ENCODE measurements around the gene WDR48. TPM values are rescaled to one million over a fixed set of nuclear protein-coding genes. Genes with fewer than 3 reads are reported as not detected.

Gene WDR48
- 10 to 100 TPM; 49.8 to 83.2 (median 69.3) TPM for total RNA-seq

- WGBS, 2 donors = 0 to 1% methylated on average over 18 to 24 of the region's 68 CpGs
- H3K4me3 ChIP-seq (replicated peaks in 1 of 3) = peak within 1 kb of the TSS; percentile 82 to 99 (median 84)
- H3K4me1 ChIP-seq = peaks cover 30 to 31% of the 10 kb centered on the region in 2 donors
- peak within 1 kb of the TSS; percentile 57 to 90 (median 88) for H3K27ac ChIP-seq
- peak; percentile 96 to 97 for DNase-seq
- H3K36me3 ChIP-seq = no peaks in the 10 kb centered on the region
- TF ChIP-seq CTCF (IDR thresholded peaks at IDR 0.05) (peak in 1 of 6 experiments; percentile 3), POLR2A (IDR thresholded peaks at IDR 0.05) (peak; percentile 6 to 95)
- no peaks in the 10 kb centered on the region for H3K9me3 ChIP-seq
- intact Hi-C loops (cut with DNase I) = no loop called here
- H3K27me3 ChIP-seq = no peaks in the 10 kb centered on the region
Measured at GRCh38 chr3:39051649-39052561, at the start of gene WDR48, which contains the start of gene SCN11A. Gene WDR48 (plus strand): TSS chr3:39052016. CDS start chr3:39052026, 10 bp downstream. Gene SCN11A (minus strand): TSS chr3:39051944. CDS start chr3:38950362, 101,582 bp downstream.

DNA sequence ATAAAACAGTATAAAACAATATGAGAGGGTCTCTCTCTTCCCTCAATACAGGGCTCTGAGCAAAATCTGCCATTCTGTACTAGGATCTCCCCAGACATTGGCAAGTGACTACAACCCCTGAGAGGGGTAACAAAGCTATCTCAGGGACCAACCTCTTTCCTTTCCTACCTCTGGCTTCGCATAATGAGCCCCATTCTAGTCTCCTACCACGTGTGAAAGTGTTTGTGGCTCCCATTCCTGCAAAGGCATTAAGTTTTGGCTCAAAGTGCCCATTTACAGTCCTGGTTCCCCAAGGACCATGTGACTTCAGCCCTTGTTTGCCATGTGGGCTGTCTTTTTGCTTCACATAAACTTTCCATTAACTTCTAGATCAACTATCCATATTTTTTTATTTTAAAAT is 46.5 kb upstream of the WDR48 start:
- Histone ChIP-seq H3K27ac (no peak overlapping the region), H3K4me3 (replicated peaks in 1 of 3) (no peak overlapping the region)
- intact Hi-C loops (cut with DNase I) = no loop called here

GRCh38 chr3:39011191-39011736 is 40.6 kb upstream of the WDR48 start:
- WGBS, 2 donors = 69 to 86% methylated on average over 2 of the region's 2 CpGs
- DNase-seq = no peak
- intact Hi-C loops (cut with DNase I) = no loop called here
- H3K27ac ChIP-seq = no peak overlapping the region
- TF ChIP-seq CTCF (IDR thresholded peaks at IDR 0.05) (no peak), POLR2A (IDR thresholded peaks at IDR 0.05) (no peak)
- no peaks in the 10 kb centered on the region for H3K9me3 ChIP-seq
- no peaks in the 10 kb centered on the region for H3K36me3 ChIP-seq
- H3K27me3 ChIP-seq = no peaks in the 10 kb centered on the region
- no peak overlapping the region for H3K4me3 ChIP-seq (replicated peaks in 1 of 3)
- no peaks in the 10 kb centered on the region for H3K4me1 ChIP-seq

More for the DNA sequence above, 46.5 kb upstream of the WDR48 start:
- H3K36me3 ChIP-seq = no peaks in the 10 kb centered on the region
- no peaks in the 10 kb centered on the region for H3K27me3 ChIP-seq
- TF ChIP-seq CTCF (IDR thresholded peaks at IDR 0.05) (no peak), POLR2A (IDR thresholded peaks at IDR 0.05) (no peak)
- no peaks in the 10 kb centered on the region for H3K9me3 ChIP-seq
- H3K4me1 ChIP-seq = no peaks in the 10 kb centered on the region
- no peak for DNase-seq
- WGBS, 2 donors = 50 to 60% methylated on average over 2 of the region's 2 CpGs

- DNase-seq = no peak
- Histone ChIP-seq H3K27me3 (no peaks in the 10 kb centered on the region), H3K27ac (no peak overlapping the region), H3K36me3 (no peaks in the 10 kb centered on the region), H3K9me3 (no peaks in the 10 kb centered on the region), H3K4me1 (no peaks in the 10 kb centered on the region), H3K4me3 (replicated peaks in 1 of 3) (no peak overlapping the region)
- TF ChIP-seq CTCF (IDR thresholded peaks at IDR 0.05) = no peak
- no peak for TF ChIP-seq POLR2A (IDR thresholded peaks at IDR 0.05)
- WGBS, 2 donors = 42% methylated on average over 2 of the region's 2 CpGs
- intact Hi-C loops (cut with DNase I) = no loop called here
Measured at GRCh38 chr3:39013289-39013688, 38.5 kb upstream of the WDR48 start.

Data from thyroid gland (tissue), 4 donors.